ENCODE data around the gene EHMT1.

DNA sequence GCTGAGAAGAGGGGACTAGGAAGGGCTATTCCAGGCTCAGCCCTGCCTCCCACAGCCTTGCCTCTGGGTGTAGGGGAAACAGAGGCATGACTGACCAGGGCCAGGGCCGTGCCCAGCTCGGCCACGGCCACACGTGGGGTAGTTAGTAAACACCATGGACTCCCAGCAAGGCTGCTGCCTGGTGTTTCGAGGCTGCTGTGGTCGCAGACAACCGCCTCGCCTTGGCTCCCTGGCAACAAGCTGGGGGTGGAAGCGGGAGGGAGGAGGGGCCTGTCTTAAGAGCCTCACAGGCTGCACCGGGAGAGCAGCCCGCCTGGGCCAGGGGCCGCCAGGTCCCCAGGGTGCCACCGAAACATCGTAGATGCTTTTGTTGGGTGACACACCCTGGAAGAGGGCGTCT, 168.6 kb downstream of the EHMT1 start:
- TF ChIP-seq YY1 (IDR thresholded peaks at IDR 0.05; ENCODE audit: insufficient read depth, insufficient read length) (no peak), ZNF274 (IDR thresholded peaks at IDR 0.05; ENCODE audit: low read depth, low read length) (no peak), SUZ12 (IDR thresholded peaks at IDR 0.05; ENCODE audit: extremely low read depth, insufficient read depth, insufficient read length) (no peak)

Data from NT2/D1 (cell line).